ENCODE results near the gene PPP1R26. TPM values are rescaled to one million over a fixed set of nuclear protein-coding genes. Genes with fewer than 3 reads are reported as not detected.
"Not testable (repeated sequence)": the region's sequence is repeated elsewhere in the genome, so short reads cannot be mapped to it uniquely, and the experiment has no call there.

PPP1R26 gene, protein sequence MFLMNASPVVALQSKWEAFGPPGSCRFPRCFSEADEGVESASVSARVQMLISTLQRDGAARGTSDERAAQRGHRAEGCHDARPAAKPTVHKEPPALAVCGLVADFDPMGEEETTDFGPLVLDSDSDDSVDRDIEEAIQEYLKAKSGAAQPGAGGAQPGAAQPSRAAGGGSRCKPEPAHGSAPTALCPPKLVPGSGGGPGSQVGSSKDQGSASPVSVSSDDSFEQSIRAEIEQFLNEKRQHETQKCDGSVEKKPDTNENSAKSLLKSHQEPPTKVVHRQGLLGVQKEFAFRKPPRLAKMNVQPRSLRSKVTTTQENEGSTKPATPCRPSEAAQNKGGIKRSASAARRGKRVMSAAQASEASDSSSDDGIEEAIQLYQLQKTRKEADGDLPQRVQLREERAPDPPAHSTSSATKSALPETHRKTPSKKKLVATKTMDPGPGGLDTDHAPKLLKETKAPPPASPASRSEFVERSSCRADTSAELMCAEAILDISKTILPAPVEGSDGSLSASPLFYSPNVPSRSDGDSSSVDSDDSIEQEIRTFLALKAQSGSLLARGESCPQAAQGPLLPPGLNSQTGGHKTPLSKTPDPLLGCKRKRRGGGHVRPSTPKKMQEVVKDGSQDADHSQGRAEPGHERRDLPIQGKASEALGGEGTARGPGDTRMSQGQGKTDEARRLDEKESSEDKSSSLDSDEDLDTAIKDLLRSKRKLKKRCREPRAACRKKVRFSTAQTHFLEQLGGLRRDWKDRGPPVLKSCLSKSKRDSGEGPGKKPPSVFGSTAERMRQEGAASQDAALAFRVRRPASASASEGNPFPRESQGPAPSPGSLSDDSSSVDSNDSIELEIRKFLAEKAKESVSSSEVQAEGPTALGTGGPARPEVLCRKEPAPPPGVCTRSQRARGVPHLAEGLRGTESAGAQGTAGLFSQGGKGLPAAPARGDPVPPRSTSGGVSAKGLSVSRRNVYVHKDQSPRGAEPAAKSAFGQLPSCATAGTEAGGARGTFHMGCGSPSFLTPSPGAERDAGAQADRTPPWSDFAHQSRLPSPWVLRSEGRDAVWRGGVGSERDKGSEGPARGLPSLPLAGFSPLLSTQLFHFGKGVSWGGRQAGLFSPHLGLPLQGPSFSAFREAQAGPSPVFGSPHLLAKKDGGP (N-terminal part only)
- total RNA-seq (2014; rRNA removed; shearing (Covaris generic)) = 37.3 and 39.3 TPM in 2 replicates
- 42.6 and 55.0 TPM in 2 replicates for polyA plus RNA-seq (2014; cell fraction: nucleus; rRNA removed)

DNA sequence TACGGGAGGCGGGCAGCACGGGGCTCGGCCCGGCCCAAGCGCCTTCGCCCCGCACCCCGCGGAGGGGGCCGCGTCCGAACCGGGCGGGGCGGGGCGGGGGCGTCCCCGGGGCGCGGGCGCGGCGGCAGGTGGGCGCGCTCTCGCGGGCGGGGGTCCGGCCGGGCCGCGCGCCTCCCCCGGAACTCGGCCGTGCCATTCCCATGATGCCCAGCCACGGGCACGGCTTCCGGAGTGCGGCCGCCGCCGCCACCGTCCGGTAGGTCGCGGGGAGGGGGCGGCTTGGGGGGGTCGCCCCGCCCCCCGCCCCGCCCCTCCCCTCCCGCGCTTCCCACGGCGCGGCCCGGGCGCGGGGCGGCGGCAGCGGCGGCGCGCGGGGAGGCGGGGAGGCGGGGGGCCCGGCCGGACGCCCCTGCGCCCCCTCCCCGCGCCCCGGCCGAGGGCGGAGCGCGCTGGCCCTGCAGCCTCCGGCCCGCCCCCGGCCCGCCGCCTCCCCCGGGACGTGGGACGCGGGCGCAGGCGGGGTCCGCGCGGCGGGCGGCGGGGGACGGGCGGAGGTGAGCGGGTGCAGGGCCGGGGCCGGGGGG lies at the start of gene PPP1R26:
PPP1R26 (plus strand) TSS at position 314 of the 584 bp plus-strand sequence. CDS start 4,729 bp downstream, outside the sequence.
- DNase-seq (ENCODE audit: extremely low read depth, low read depth) = peak; percentile 45

DNA sequence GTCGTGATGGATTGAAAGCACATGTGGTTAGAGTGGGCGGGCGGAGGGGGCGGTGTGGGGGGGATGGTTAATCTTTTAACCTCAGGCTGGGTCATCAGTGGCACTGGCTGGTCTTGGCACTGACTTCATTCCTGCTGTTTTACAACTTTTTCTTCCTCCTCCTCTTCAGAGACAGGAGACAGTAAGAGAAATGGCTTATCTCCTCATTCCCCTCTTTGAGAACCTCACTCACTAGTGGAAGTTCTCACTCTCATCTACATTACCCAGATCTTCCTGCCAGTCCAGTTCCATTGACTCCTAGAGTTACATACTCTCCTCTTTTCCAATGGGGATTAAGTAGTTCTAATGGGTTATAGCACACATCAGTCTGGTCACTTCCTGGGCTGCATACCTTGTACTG lies 42.3 kb upstream of the PPP1R26 start:
- DNase-seq (ENCODE audit: extremely low read depth, low read depth) = no peak

DNA sequence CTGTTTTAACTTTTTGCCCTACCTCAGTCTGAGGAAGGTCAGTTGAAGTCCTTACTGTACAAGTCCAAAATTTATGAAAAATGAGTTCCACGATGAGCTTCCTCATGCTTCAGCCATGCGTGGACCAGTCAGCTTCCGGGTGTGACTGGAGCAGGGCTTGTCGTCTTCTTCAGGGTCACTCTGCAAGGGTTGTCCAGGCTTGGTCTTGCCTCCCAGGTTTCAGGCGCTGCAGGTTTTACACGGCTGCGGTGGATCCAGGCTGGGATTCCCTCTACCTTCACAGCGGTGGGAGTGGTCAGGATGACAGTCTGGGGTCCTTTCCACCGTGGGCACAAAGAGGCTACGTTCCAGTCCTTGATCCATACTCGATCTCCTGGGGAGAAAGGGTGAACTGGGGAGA lies 41.9 kb upstream of the PPP1R26 start:
- not testable (repeated sequence) for DNase-seq (ENCODE audit: extremely low read depth, low read depth)

DNA sequence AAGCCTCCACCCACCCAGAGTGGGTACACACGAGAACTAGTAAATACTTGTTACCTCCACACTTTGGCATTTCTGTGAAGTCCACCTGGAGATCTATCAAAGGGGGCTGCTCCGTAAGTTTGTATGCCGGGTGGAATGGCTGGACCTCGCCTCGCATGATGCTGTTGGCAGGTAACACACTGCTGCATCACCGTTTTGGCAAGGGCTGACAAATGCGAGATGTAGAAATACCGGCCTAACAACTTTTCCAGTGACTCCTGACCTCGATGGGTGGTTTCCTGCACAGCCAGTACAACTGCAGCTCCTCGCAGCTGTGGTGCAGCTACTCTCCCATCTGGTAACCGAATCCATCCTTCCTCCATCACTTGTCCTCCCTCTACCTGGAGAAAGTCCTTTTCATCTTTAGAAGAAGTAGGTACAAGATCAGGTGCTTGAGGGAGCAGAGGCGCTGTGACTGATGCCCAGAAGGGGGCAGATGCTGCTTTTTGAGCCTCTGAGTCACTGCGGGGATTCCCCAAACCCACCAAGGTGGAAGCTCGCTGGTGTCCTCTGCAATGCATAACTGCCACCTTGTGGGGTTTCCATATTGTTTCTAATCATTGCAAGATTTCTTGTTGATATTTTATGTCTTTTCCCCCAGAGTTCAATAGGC lies 40.9 kb upstream of the PPP1R26 start:
- not testable (repeated sequence) for DNase-seq (ENCODE audit: extremely low read depth, low read depth)

DNA sequence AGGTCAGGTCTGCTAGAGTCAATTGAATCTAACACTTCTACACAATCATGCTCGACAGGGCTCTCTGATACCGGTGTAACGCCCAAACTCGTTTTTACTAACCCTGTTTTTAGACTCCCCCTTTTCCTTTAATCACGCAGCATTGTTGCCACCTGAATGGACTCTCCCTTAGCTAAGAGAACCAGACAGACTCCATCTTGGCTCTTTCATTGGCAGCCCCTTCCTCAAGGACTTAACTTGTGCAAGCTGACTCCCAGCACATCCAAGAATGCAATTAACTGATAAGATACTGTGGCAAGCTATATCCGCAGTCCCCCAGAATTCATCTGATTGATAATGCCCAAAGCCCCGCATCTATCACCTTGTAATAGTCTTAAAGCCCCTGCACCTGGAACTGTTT lies 40.1 kb upstream of the PPP1R26 start:
- DNase-seq (ENCODE audit: extremely low read depth, low read depth) = not testable (repeated sequence)

DNA sequence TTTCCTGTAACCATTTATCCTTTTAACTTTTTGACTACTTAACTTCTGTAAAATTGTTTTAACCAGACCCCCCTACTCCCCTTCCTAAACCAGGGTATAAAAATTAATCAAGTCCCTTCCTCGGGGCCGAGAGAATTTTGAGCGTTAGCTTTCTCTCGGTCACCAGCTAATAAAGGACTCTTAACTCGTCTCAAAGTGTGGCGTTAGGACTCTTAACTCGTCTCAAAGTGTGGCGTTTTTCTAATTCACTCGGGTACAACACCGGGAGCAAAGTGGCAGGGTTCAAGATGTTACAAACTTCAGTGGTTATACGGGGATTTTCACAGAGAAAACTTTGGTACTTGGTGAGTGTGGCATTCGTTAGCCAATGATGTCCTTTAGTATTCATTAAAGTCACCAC lies 39.7 kb upstream of the PPP1R26 start:
- no peak for DNase-seq (ENCODE audit: extremely low read depth, low read depth)

DNA sequence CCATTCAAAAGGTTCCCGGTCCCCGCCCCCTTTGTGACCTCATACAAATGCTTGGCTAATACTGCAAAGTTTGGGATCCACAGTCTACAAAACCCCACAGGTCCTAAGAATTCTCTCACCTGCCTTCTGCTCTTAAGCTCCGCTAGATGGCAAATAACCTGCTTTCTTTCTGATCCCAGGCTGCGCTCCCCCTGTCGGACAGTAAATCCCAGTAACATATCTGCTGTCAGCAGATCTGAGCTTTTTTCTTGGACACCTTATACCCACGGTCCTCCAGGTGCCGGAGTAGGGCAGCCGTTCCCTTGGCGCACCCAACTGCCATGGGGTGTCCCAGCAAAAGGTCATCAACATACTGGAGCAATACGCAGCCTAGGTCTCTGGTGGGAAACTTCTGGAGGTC lies 39.0 kb upstream of the PPP1R26 start:
- peak; percentile 61 for DNase-seq (ENCODE audit: extremely low read depth, low read depth)

DNA sequence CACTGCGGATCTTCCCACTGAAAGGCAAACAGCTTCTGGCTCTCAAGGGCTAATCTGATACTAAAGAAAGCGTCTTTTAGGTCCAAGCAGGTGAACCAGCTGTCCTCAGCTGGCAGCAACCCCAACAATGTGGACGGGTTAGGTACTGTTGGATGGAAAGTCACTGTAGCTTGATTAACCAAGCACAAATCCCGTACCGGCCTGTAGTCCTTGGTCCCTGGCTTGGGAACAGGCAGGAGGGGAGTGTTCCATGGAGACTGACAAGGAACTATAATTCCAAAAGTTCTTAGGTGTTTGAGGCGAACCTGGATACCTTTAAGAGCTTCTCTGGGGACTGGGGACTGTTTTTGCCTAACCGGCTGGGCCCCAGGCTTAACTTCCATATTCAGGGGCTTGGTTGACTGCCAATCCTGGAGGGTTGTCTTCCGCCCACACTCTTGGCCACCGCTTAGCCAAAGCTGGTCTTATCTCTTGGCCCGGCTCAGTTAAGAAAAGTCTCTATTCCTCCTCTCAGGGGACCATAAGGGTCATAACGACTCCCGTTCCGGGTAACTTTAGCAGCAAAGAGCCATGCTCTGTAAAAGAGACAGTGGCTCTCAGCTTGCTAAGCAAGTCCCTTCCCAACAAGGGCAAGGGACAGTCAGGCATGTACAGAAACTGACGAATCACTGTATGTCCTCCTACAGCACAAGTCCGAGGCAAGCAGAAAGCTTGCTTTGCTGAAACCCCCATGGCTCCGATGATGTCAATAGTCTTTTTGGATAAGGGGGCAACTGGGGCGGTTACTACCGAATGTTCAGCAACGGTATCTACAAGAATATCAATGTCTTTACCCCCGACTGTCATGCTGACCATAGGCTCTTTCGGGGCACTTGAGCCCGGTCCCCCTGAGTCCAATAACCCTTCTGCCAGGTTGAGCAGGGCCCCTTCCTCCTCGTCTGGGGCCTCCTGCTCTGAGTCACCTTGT lies 38.2 kb upstream of the PPP1R26 start:
- not testable (repeated sequence) for DNase-seq (ENCODE audit: extremely low read depth, low read depth)

DNA sequence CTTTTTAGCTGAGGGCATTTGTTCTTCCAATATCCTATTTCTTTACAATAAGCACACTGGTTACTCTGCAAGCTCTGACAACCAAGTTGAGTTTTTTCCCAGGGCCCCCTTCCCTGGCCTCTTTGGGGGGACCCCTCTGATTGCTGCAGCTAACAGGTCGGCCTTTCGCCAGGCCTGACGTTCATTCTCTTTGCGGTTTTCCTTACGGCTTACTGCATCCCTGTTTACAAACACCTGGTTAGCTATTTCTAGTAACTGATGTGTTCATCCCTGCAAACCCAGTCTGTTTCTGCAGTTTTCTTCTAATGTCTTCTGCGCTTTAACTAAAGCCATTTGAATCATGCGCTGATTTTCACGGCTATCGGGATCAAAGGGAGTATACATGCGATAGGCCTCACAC lies 37.5 kb upstream of the PPP1R26 start:
- DNase-seq (ENCODE audit: extremely low read depth, low read depth) = no peak

DNA sequence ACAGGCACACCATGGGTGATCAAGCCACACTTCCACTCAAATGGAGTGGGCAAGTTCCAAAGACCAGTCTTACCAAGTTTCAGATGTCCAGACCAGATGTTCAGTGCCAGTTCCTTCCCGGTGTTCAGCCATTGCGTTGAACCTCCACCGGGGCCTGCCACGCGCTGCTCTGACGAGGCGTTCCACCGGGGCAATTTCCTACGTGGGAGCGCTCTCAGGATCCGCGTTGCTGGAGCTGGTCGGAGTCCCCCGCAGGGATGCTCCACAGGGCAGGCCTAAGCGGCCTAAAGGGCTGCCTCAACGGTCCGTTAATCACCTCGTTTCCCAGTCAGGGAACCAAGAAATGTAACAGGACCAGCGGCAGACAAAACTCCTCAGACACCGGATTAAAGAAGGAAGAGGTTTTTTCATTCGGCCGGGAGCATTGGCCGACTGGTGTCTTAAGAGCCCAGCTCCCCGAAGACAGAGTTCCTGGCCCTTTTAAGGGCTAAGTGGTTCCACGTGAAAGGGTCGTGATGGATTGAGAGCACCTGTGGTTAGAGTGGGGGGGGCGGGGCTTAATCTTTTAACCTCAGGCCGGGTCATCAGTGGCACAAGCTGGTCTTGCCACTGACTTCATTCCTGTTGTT lies 35.7 kb upstream of the PPP1R26 start:
- DNase-seq (ENCODE audit: extremely low read depth, low read depth) = no peak

DNA sequence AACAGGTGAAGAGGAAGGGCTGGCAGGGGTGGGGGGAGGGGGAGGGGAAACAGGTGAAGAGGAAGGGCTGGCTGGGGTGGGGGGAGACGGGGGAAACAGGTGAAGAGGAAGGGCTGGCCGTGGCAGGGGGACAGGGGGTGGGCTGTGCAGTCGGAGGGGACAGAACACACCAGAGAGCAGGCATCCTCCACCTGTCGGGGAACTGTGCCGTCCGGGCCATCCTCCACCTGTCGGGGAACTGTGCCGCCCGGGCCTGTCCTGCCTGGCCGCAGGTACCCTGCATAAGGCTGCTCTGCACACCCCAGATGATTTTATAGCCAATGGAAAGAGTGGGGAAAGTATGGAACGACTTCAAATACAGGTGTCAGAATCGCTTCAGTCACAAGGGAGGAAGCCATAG lies 32.5 kb upstream of the PPP1R26 start:
- no peak for DNase-seq (ENCODE audit: extremely low read depth, low read depth)

DNA sequence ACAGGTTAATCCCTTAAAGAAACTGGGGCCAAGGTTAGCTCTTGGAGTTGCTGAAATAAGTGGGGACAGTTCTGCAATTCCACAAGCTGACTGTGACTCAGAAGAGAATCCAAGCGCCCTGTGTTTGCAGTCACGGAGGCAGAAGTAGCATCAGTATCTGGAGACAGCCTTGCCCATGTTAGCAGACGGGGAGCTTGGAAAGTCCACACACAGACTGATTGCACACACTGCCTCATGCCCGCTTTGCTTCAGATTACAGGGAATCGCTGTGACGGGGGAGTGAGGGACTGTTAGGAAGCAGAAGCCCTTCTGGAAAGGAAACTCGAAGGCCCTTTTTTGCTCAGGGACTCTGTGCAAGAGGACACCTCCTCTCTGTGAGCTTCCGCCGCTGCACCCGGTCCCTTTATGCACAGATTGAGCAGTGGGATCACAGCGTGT lies 30.9 kb upstream of the PPP1R26 start:
- DNase-seq (ENCODE audit: extremely low read depth, low read depth) = no peak

DNA sequence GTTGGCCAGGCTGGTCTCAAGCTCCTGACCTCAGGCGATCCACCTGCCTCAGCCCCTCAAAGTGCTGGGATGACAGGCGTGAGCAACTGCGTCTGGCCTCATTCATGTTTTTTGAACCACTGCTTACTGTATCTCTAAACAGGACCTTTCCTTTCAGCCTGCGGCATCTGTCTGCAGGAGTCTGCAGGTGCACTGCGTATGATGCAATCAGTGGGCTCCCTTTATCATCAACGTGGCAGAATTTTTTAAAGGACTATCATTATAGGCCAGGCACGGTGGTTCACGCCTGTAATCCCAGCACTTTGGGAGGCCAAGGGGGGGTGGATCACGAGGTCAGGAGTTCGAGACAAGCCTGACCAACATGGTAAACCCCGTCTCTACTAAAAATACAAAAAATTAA lies 30.1 kb upstream of the PPP1R26 start:
- DNase-seq (ENCODE audit: extremely low read depth, low read depth) = not testable (repeated sequence)

DNA sequence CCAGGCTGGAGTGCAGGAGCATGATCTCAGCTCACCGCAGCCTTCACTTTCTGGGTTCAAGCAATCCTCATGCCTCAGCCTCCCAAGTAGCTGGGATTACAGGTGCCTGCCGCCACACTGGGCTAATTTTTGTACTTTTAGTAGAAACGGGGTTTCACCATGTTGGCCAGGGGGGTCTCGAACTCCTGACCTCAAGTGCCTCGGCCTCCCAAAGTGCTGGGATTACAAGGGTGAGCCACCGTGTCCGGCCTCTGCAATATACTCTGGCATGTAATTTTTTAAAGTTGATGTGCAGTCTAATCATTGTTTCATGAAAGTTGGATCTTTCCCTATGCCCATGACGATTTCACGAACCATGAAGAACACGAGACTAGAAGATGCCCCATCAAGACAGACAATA lies 28.6 kb upstream of the PPP1R26 start:
- no peak for DNase-seq (ENCODE audit: extremely low read depth, low read depth)

DNA sequence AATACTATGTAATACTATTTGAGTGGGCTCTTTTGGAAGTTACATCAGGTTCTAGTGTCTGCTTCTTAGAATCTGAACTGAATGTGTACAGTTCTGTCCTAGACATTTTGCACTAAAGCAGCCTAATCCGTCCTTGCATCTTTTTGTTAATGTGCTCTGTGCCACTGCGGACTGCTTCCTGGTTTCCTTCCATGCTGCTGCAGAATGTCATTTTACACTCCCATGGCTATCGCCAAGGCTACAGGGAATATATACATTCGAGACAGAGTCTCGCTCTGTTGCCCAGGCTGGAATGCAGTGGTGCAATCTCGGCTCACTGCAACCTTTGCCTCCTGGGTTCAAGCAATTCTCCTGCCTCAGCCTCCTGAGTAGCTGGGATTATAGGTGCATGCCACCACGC lies 27.7 kb upstream of the PPP1R26 start:
- not testable (repeated sequence) for DNase-seq (ENCODE audit: extremely low read depth, low read depth)

DNA sequence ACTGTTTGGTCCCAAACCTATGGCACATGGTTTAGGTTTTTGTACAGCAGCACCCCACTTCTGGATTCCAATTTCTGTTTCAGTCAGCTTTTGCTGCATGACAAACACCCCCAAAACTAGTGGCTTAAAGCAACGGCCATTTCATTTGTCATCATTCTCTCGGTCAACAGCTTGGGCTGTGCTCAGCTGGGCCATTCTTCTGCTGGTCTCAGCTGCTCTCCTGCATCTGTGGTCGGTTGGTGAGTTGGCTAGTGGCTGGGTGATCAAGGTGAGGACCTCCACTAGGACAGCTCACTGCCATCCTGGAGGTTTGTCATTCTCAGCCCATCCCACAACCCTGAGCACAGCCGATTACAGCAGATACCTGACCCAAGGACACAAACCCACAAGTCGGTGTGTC lies 24.8 kb upstream of the PPP1R26 start:
- DNase-seq (ENCODE audit: extremely low read depth, low read depth) = no peak

DNA sequence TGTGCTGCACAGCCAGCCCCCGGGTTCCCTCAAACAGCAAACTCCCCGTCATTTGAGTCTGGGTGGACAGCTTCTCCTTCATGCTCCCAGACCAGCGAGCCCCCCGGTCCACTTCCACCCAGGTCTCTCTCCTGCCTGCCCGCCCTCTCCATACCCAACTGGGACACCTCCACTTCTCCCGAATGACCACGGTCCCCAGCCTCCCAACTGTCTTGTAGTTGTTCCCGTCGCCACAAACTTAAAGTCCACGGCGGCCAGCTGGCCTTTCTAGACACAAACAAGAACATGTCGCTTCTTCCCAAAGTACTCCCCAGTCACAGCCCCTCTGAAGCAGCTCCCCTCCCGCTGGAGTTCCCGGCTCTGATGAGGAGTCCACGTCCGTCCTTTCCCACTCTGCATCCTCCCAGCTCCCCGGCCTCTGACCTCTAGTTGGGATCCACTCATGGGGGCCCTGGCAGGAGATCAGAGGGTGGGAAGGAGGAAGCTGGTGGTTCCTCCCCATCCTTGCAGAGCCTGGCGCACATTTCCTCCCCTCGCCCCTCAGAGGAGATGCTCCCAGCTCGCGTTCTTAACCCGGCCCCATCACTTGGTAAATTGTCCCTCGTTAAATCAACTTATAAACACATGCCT lies 24.1 kb upstream of the PPP1R26 start:
- no peak for DNase-seq (ENCODE audit: extremely low read depth, low read depth)

All from NCI-H460 (cell line).